CD14-positive monocyte (primary cell): Measurements from ENCODE around the gene PEX12. TPM values are rescaled to one million over a fixed set of nuclear protein-coding genes. Genes with fewer than 3 reads are reported as not detected.

Source experiments
- DNase-seq, 3 donors: peaks; one replicate each; pipeline ENCODE4 v3.0.0-alpha.2; 2011 to 2022
- H2AFZ ChIP-seq: 2 replicates; pipeline ENCODE4 v1.6.0; 2012; ENCODE audit warnings: mild to moderate bottlenecking, low read depth, low read length, inconsistent platforms; ENCODE audit not compliant: insufficient read depth, poor library complexity, severe bottlenecking
- H3K27ac ChIP-seq, 2 donors: 1 replicate in 1 of 2; 2 replicates in 1 of 2; pipeline ENCODE4 v1.5.1; 2012 to 2013; ENCODE audit warnings: low read length in 2 of 2, control low read depth in 1 of 2, inconsistent platforms in 1 of 2, low read depth in 1 of 2, mild to moderate bottlenecking in 1 of 2
- H3K27me3 ChIP-seq, 2 donors: one replicate each; pipeline versions ENCODE4 v1.6.0 to v1.6.1; 2011 to 2013; ENCODE audit warnings: low read length in 2 of 2; ENCODE audit not compliant: control insufficient read depth in 2 of 2, insufficient read depth in 2 of 2
- H3K36me3 ChIP-seq, 2 donors: replicated peaks in 1 of 2; 1 replicate in 1 of 2; 2 replicates in 1 of 2; pipeline versions ENCODE4 v1.5.1 to v1.6.1; 2012 to 2013; ENCODE audit warnings: low read length in 2 of 2, control low read depth in 1 of 2, inconsistent platforms in 1 of 2, mild to moderate bottlenecking in 1 of 2; ENCODE audit not compliant: insufficient read depth in 2 of 2, control insufficient read depth in 1 of 2
- H3K4me1 ChIP-seq, 2 donors: 1 replicate in 1 of 2; 2 replicates in 1 of 2; pipeline versions ENCODE4 v1.5.1 to v1.6.1; 2012 to 2013; ENCODE audit warnings: low read length in 2 of 2, control low read depth in 1 of 2, inconsistent platforms in 1 of 2, mild to moderate bottlenecking in 1 of 2, moderate library complexity in 1 of 2; ENCODE audit not compliant: insufficient read depth in 2 of 2, control insufficient read depth in 1 of 2
- H3K4me2 ChIP-seq: replicated peaks from 2 replicates; pipeline ENCODE3; 2012; ENCODE audit warnings: low read length, moderate library complexity, mild to moderate bottlenecking; ENCODE audit not compliant: poor library complexity, severe bottlenecking; ENCODE audit errors: extremely low read depth
- H3K4me3 ChIP-seq, 3 experiments: fragments of 200-600 bp in 1 of 3; sonication (generic) in 1 of 3; replicated peaks in 1 of 3; 1 replicate in 2 of 3; 2 replicates in 1 of 3; pipeline ENCODE4 v1.5.1; 2011 to 2013; ENCODE audit warnings: low read length in 3 of 3, mild to moderate bottlenecking in 3 of 3, control low read depth in 2 of 3, low read depth in 2 of 3, inconsistent platforms in 1 of 3, moderate library complexity in 1 of 3
- H3K79me2 ChIP-seq: 2 replicates; pipeline ENCODE4 v1.6.0; 2012; ENCODE audit warnings: mild to moderate bottlenecking, control low read depth, inconsistent platforms, low read length, moderate library complexity; ENCODE audit not compliant: insufficient read depth
- H3K9ac ChIP-seq: 2 replicates; pipeline ENCODE4 v1.6.0; 2017; ENCODE audit warnings: low read length, mild to moderate bottlenecking; ENCODE audit not compliant: insufficient read depth, poor library complexity, severe bottlenecking
- H3K9me3 ChIP-seq, 2 donors: replicated peaks in 1 of 2; 1 replicate in 1 of 2; 2 replicates in 1 of 2; pipeline versions ENCODE4 v1.5.1 to v1.6.1; 2012 to 2013; ENCODE audit warnings: low read length in 2 of 2, control low read depth in 1 of 2; ENCODE audit not compliant: control insufficient read depth in 1 of 2, insufficient read depth in 1 of 2
- H4K20me1 ChIP-seq: 2 replicates; pipeline ENCODE4 v1.6.0; 2012; ENCODE audit warnings: mild to moderate bottlenecking, low read length, control low read depth, moderate library complexity; ENCODE audit not compliant: insufficient read depth
- H3K27ac Mint-ChIP-seq, 7 donors: one replicate each; pipeline ENCODE4 v1.8.0; 2020; ENCODE audit warnings: mild to moderate bottlenecking in 7 of 7, mixed read lengths in 7 of 7, moderate library complexity in 6 of 7, inconsistent platforms in 2 of 7
- H3K27me3 Mint-ChIP-seq, 3 donors: one replicate each; pipeline ENCODE4 v1.8.0; 2021 to 2022; ENCODE audit warnings: low read depth in 3 of 3, mild to moderate bottlenecking in 3 of 3, mixed read lengths in 3 of 3, moderate library complexity in 3 of 3, inconsistent platforms in 1 of 3
- H3K36me3 Mint-ChIP-seq, 2 donors: one replicate each; pipeline ENCODE4 v1.8.0; 2020; ENCODE audit warnings: mixed read lengths in 2 of 2, inconsistent platforms in 1 of 2, mild to moderate bottlenecking in 1 of 2
- H3K4me1 Mint-ChIP-seq: one replicate; pipeline ENCODE4 v1.8.0; 2020; ENCODE audit warnings: mild to moderate bottlenecking, mixed read lengths
- H3K4me3 Mint-ChIP-seq, 2 donors: one replicate each; pipeline ENCODE4 v1.8.0; 2020; ENCODE audit warnings: mild to moderate bottlenecking in 2 of 2, mixed read lengths in 2 of 2, moderate library complexity in 1 of 2
- H3K9me3 Mint-ChIP-seq, 7 donors: one replicate each; pipeline ENCODE4 v1.8.0; 2020 to 2022; ENCODE audit warnings: mixed read lengths in 7 of 7, mild to moderate bottlenecking in 6 of 7, moderate library complexity in 6 of 7, inconsistent platforms in 2 of 7
- WGBS: methylation state at CpG from one replicate; pipeline ENCODE4 v1.1.5; 2013; ENCODE audit warnings: missing lambda C conversion rate; ENCODE audit not compliant: insufficient coverage; 5-methylcytosine and 5-hydroxymethylcytosine counted together
- intact Hi-C, 2 donors: fragments of 100-400 bp; cut with micrococcal nuclease; formaldehyde crosslinking; loops; one replicate each; pipeline versions ENCODE4 v1.15.0 to v1.15.1; 2023
- polyA plus RNA-seq, 3 donors: library from polyadenylated mRNA; depleted of rRNA in 1 of 3; unstranded in 2 of 3; stranded (reverse) in 1 of 3; fragments of 300-500 nt in 2 of 3; fragments of >200 nt in 1 of 3; fragmentation: Illumina TruSeq in 2 of 3; gene quantifications; 1 replicate in 2 of 3; 2 replicates in 1 of 3; pipeline ENCODE4 v1.2.3, GENCODE V29; 2012 to 2021
- TF ChIP-seq, protein P1 (sequence below): fragments of 200-600 bp; IDR thresholded peaks from one replicate; pipeline ENCODE4 v1.8.0; 2022; ENCODE audit warnings: antibody characterized with exemption, mild to moderate bottlenecking

Gene PEX12
- polyA plus RNA-seq, 3 donors, result 0.08 to 0.72 (median 0.31) TPM

- no peaks in the 10 kb centered on the region for H4K20me1 ChIP-seq
- WGBS, result no CpG with 5 or more reads among the region's 3 CpGs
- no peak overlapping the region for H3K27ac Mint-ChIP-seq
- no peaks in the 10 kb centered on the region for H3K27me3 Mint-ChIP-seq
- H3K36me3 ChIP-seq, result no peaks in the 10 kb centered on the region
- no peaks in the 10 kb centered on the region for H3K79me2 ChIP-seq
- H3K9me3 Mint-ChIP-seq, result no peaks in the 10 kb centered on the region
- no peak overlapping the region for H3K4me3 Mint-ChIP-seq
- intact Hi-C loops, result loop anchor here (2.0 to 10.0 kb wide), 4 partner anchors 160 to 362 kb away; partner anchors contain the start of gene SLFN11 (in 1 of the 2)
- no peak overlapping the region for H3K4me2 ChIP-seq
- H2AFZ ChIP-seq, result no peak overlapping the region
- no peak overlapping the region for H3K4me3 ChIP-seq
- peaks cover 15% of the 10 kb centered on the region for H3K4me1 Mint-ChIP-seq
- H3K4me1 ChIP-seq, result peaks cover 3 to 7% of the 10 kb centered on the region in 2 donors
- H3K27ac ChIP-seq, result no peak overlapping the region
- H3K36me3 Mint-ChIP-seq, result no peaks in the 10 kb centered on the region
- H3K9ac ChIP-seq, result no peak overlapping the region
- TF ChIP-seq, protein P1, sequence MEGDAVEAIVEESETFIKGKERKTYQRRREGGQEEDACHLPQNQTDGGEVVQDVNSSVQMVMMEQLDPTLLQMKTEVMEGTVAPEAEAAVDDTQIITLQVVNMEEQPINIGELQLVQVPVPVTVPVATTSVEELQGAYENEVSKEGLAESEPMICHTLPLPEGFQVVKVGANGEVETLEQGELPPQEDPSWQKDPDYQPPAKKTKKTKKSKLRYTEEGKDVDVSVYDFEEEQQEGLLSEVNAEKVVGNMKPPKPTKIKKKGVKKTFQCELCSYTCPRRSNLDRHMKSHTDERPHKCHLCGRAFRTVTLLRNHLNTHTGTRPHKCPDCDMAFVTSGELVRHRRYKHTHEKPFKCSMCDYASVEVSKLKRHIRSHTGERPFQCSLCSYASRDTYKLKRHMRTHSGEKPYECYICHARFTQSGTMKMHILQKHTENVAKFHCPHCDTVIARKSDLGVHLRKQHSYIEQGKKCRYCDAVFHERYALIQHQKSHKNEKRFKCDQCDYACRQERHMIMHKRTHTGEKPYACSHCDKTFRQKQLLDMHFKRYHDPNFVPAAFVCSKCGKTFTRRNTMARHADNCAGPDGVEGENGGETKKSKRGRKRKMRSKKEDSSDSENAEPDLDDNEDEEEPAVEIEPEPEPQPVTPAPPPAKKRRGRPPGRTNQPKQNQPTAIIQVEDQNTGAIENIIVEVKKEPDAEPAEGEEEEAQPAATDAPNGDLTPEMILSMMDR, result no peak
- H3K9me3 ChIP-seq, result no peaks in the 10 kb centered on the region
- no peaks in the 10 kb centered on the region for H3K27me3 ChIP-seq
- DNase-seq, result no peak
These were observed 43.7 kb downstream of the PEX12 start for GRCh38 chr17:35534576-35535093.

DNA sequence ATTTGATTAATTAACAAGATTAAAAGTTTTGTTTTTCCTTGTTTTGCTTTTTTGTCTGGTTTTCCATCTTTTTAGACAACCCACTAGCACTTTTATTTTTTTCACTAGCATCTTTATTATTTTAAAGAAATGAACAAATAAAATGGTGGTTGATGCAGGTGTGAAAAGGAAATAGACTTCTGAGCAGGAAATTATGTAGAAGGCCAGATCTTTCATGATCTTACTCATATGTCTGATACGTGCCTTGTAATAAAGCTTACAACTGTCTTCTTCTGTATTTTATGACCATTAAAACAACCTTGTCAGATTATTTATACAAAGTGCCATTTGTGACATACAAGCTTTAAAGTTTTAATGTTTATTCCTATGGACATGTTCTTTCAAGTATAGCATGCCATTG lies 47.2 kb downstream of the PEX12 start:
- Histone ChIP-seq H2AFZ (no peak overlapping the region), H3K36me3 (no peaks in the 10 kb centered on the region), H3K4me1 (peaks cover 0 to 4% of the 10 kb centered on the region in 2 donors), H3K9ac (no peak overlapping the region), H3K4me2 (no peak overlapping the region), H3K27me3 (no peaks in the 10 kb centered on the region), H3K27ac (no peak overlapping the region), H4K20me1 (no peaks in the 10 kb centered on the region), H3K9me3 (no peaks in the 10 kb centered on the region), H3K4me3 (no peak overlapping the region), H3K79me2 (no peaks in the 10 kb centered on the region)
- peaks cover 0 to 8% (median 0%) of the 10 kb centered on the region in 7 donors for H3K9me3 Mint-ChIP-seq
- DNase-seq, result no peak
- TF ChIP-seq, protein P1, result no peak
- H3K4me3 Mint-ChIP-seq, result no peak overlapping the region
- no peaks in the 10 kb centered on the region for H3K36me3 Mint-ChIP-seq
- WGBS, result no CpG with 5 or more reads among the region's 1 CpG
- H3K4me1 Mint-ChIP-seq, result peaks cover 8% of the 10 kb centered on the region
- no peaks in the 10 kb centered on the region for H3K27me3 Mint-ChIP-seq
- intact Hi-C loops, result loop anchor here in 1 of 2 donors (10.0 kb wide), 1 partner anchor 156 kb away; the partner anchor contains the start of gene SLFN11
- H3K27ac Mint-ChIP-seq, result no peak overlapping the region
